H1 (cell line): ENCODE results near the gene FAM168B. TPM values are rescaled to one million over a fixed set of nuclear protein-coding genes. Genes with fewer than 3 reads are reported as not detected.

Source experiments
- CTCF ChIA-PET: fragments of 300-600 bp; sonication (Branson Sonifier 250); formaldehyde crosslinking; loops from one replicate; lab custom pipeline; 2021; ENCODE audit not compliant: partially characterized antibody; lab: Charles Lee
- POLR2A ChIA-PET: fragments of 300-600 bp; sonication (Branson Sonifier 250); formaldehyde crosslinking; loops from one replicate; lab custom pipeline; 2021; ENCODE audit warnings: inconsistent platforms; ENCODE audit not compliant: partially characterized antibody; lab: Charles Lee
- DNase-seq, 2 experiments: peaks; one replicate each; pipeline versions ENCODE4 v3.0.0 to v3.0.0-alpha.2; 2010 to 2022; ENCODE audit warnings: low spot score in 2 of 2, low read depth in 1 of 2, mixed read lengths in 1 of 2
- FAIRE-seq: peaks from 2 replicates; lab custom pipeline; 2011; peaks lifted over from hg19 to GRCh38; lab: Jason Lieb, UNC
- H2AFZ ChIP-seq: 2 replicates; pipeline ENCODE4 v1.8.1; 2012; ENCODE audit warnings: low read length, inconsistent platforms
- H2AK5ac ChIP-seq: 2 replicates; pipeline ENCODE4 v1.6.1; 2013; ENCODE audit warnings: low read depth, low read length
- H2BK120ac ChIP-seq: replicated peaks from 2 replicates; pipeline ENCODE3; 2013; ENCODE audit warnings: low read depth, low read length, inconsistent platforms
- H2BK12ac ChIP-seq: 2 replicates; pipeline ENCODE4 v1.6.1; 2013; ENCODE audit warnings: low read depth, low read length
- H2BK15ac ChIP-seq: 2 replicates; pipeline ENCODE4 v1.6.1; 2013; ENCODE audit warnings: low read length
- H2BK20ac ChIP-seq: 2 replicates; pipeline ENCODE4 v1.6.1; 2013; ENCODE audit warnings: low read length
- H2BK5ac ChIP-seq: 2 replicates; pipeline ENCODE4 v1.6.1; 2013; ENCODE audit warnings: low read depth, low read length
- H3K14ac ChIP-seq: 2 replicates; pipeline ENCODE4 v1.6.1; 2013; ENCODE audit warnings: inconsistent platforms; ENCODE audit not compliant: insufficient read length
- H3K18ac ChIP-seq: 2 replicates; pipeline ENCODE4 v1.6.1; 2013; ENCODE audit warnings: low read length; ENCODE audit errors: extremely low read depth
- H3K23ac ChIP-seq: 2 replicates; pipeline ENCODE4 v1.6.1; 2013; ENCODE audit warnings: inconsistent platforms; ENCODE audit not compliant: insufficient read length
- H3K23me2 ChIP-seq: 2 replicates; pipeline ENCODE4 v1.6.1; 2013; ENCODE audit warnings: low read depth, low read length
- H3K27ac ChIP-seq: 2 replicates; pipeline ENCODE4 v1.6.1; 2011; ENCODE audit warnings: low read depth, low read length, inconsistent platforms
- H3K27me3 ChIP-seq, 4 experiments: replicated peaks in 1 of 4; 1 replicate in 1 of 4; 2 replicates in 3 of 4; pipeline versions ENCODE4 v1.6.1 to v1.8.1; 2011 to 2013; ENCODE audit warnings: low read length in 3 of 4, mild to moderate bottlenecking in 3 of 4, inconsistent platforms in 2 of 4, mixed read lengths in 2 of 4, moderate library complexity in 1 of 4; ENCODE audit not compliant: control insufficient read depth in 3 of 4, insufficient read depth in 3 of 4; ENCODE audit errors: extremely low read depth in 1 of 4
- H3K36me3 ChIP-seq, 4 experiments: 2 replicates each; pipeline versions ENCODE4 v1.6.1 to v1.8.1; 2011 to 2013; ENCODE audit warnings: mild to moderate bottlenecking in 4 of 4, low read length in 3 of 4, moderate library complexity in 2 of 4, control low read depth in 1 of 4, inconsistent platforms in 1 of 4; ENCODE audit not compliant: insufficient read depth in 4 of 4, control insufficient read depth in 2 of 4
- H3K4ac ChIP-seq: replicated peaks from 2 replicates; pipeline ENCODE3; 2013; ENCODE audit warnings: low read length, low read depth, mixed read lengths, inconsistent platforms; ENCODE audit not compliant: insufficient read length
- H3K4me1 ChIP-seq, 4 experiments: replicated peaks in 1 of 4; 1 replicate in 1 of 4; 2 replicates in 3 of 4; pipeline versions ENCODE4 v1.6.1 to v1.8.1; 2011 to 2013; ENCODE audit warnings: low read length in 3 of 4, inconsistent platforms in 2 of 4, mixed read lengths in 1 of 4; ENCODE audit not compliant: insufficient read depth in 4 of 4, control insufficient read depth in 3 of 4
- H3K4me2 ChIP-seq, 2 experiments: 2 replicates each; pipeline versions ENCODE4 v1.6.1 to v1.8.1; 2011 to 2013; ENCODE audit warnings: low read depth in 2 of 2, low read length in 2 of 2, control low read depth in 1 of 2, inconsistent platforms in 1 of 2, mild to moderate bottlenecking in 1 of 2; ENCODE audit not compliant: insufficient read depth in 1 of 2
- H3K4me3 ChIP-seq, 4 experiments: fragments of 200-600, 300-600 bp in 1 of 4; sonication (generic), shearing (Covaris generic), sonication (Bioruptor Twin) in 1 of 4; 2 replicates each; pipeline versions ENCODE4 v1.5.1 to v1.8.1; 2011 to 2016; ENCODE audit warnings: low read length in 4 of 4, low read depth in 3 of 4, control low read depth in 2 of 4, inconsistent platforms in 2 of 4, mild to moderate bottlenecking in 2 of 4, mixed read lengths in 1 of 4, moderate library complexity in 1 of 4; ENCODE audit not compliant: insufficient read depth in 2 of 4; ENCODE audit errors: extremely low read depth in 1 of 4
- H3K56ac ChIP-seq: replicated peaks from 2 replicates; pipeline ENCODE3; 2013; ENCODE audit warnings: low read depth, mild to moderate bottlenecking, mixed read lengths, low read length, inconsistent platforms; ENCODE audit not compliant: insufficient read length
- H3K79me1 ChIP-seq: 2 replicates; pipeline ENCODE4 v1.6.1; 2013; ENCODE audit warnings: low read depth, low read length, control low read depth
- H3K79me2 ChIP-seq, 2 experiments: 2 replicates each; pipeline versions ENCODE4 v1.6.1 to v1.8.1; 2012 to 2013; ENCODE audit warnings: low read length in 2 of 2, mild to moderate bottlenecking in 2 of 2, inconsistent platforms in 1 of 2; ENCODE audit not compliant: insufficient read depth in 2 of 2, control insufficient read depth in 1 of 2
- H3K9ac ChIP-seq, 4 experiments: replicated peaks in 1 of 4; 1 replicate in 1 of 4; 2 replicates in 3 of 4; pipeline versions ENCODE4 v1.6.1 to v1.8.1; 2011 to 2013; ENCODE audit warnings: low read depth in 3 of 4, low read length in 3 of 4, control low read depth in 2 of 4, mild to moderate bottlenecking in 2 of 4, moderate library complexity in 2 of 4, inconsistent platforms in 1 of 4; ENCODE audit errors: extremely low read depth in 1 of 4
- H3K9me3 ChIP-seq, 2 experiments: 2 replicates each; pipeline versions ENCODE4 v1.6.1 to v1.8.1; 2012 to 2013; ENCODE audit warnings: mild to moderate bottlenecking in 2 of 2, moderate library complexity in 2 of 2, control low read depth in 1 of 2, inconsistent platforms in 1 of 2, low read depth in 1 of 2, low read length in 1 of 2, mixed read lengths in 1 of 2; ENCODE audit not compliant: insufficient read depth in 2 of 2
- H4K20me1 ChIP-seq, 2 experiments: replicated peaks in 1 of 2; 2 replicates each; pipeline versions ENCODE3 to v1.8.1; 2011 to 2013; ENCODE audit warnings: inconsistent platforms in 2 of 2, low read length in 2 of 2, mild to moderate bottlenecking in 1 of 2; ENCODE audit not compliant: insufficient read depth in 2 of 2, control insufficient read depth in 1 of 2
- H4K5ac ChIP-seq: 2 replicates; pipeline ENCODE4 v1.6.1; 2013; ENCODE audit warnings: low read length, low read depth, mixed read lengths, inconsistent platforms; ENCODE audit not compliant: insufficient read length
- H4K8ac ChIP-seq: 2 replicates; pipeline ENCODE4 v1.8.0; 2013; ENCODE audit warnings: mild to moderate bottlenecking, moderate library complexity, low read length, inconsistent platforms; ENCODE audit not compliant: insufficient read depth; ENCODE audit errors: extremely low read depth
- H4K91ac ChIP-seq: replicated peaks from 2 replicates; pipeline ENCODE3; 2013; ENCODE audit warnings: low read length, mixed read lengths, inconsistent platforms; ENCODE audit not compliant: insufficient read length
- ASH2L ChIP-seq: fragments of 200-600, 300-600 bp; sonication (generic); IDR thresholded peaks from one replicate; pipeline ENCODE4 v1.7.1; 2017; ENCODE audit warnings: low read length
- ATF3 ChIP-seq: IDR thresholded peaks from 2 replicates; pipeline ENCODE4 v1.6.1; 2011; ENCODE audit warnings: low read depth, mild to moderate bottlenecking, low read length; ENCODE audit not compliant: insufficient read depth
- CBX5 ChIP-seq: fragments of 300-800, 300-1000 bp; sonication (generic); IDR thresholded peaks from 2 replicates; pipeline ENCODE4 v1.7.1; 2016; ENCODE audit warnings: antibody characterized with exemption, low read length, low read depth
- CREB1 ChIP-seq: IDR thresholded peaks from 2 replicates; pipeline ENCODE4 v1.6.1; 2012; ENCODE audit warnings: inconsistent platforms
- MAX ChIP-seq: IDR thresholded peaks from 2 replicates; pipeline ENCODE4 v1.6.1; 2012; ENCODE audit warnings: inconsistent platforms
- POLR2AphosphoS5 ChIP-seq: IDR thresholded peaks from 2 replicates; pipeline ENCODE4 v1.6.1; 2011; ENCODE audit warnings: low read depth, low read length
- RBBP5 ChIP-seq: IDR thresholded peaks from 2 replicates; pipeline ENCODE4 v1.7.1; 2012; ENCODE audit warnings: low read depth, mild to moderate bottlenecking, inconsistent platforms, low read length, moderate library complexity, borderline replicate concordance
- RXRA ChIP-seq: IDR thresholded peaks from 2 replicates; pipeline ENCODE4 v1.6.1; 2011; ENCODE audit warnings: low read depth, mild to moderate bottlenecking, low read length, moderate library complexity; ENCODE audit not compliant: insufficient read depth
- SIN3A ChIP-seq, 2 experiments: IDR thresholded peaks in 1 of 2; conservative IDR thresholded peaks in 1 of 2; 2 replicates each; pipeline ENCODE4 v1.6.1; 2011 to 2012; ENCODE audit warnings: low read length in 2 of 2, improper control_type of control experiment in 1 of 2, low read depth in 1 of 2, mild to moderate bottlenecking in 1 of 2
- SP1 ChIP-seq: IDR thresholded peaks from 2 replicates; pipeline ENCODE4 v1.6.1; 2011; ENCODE audit warnings: low read depth, low read length
- TAF1 ChIP-seq: IDR thresholded peaks from 2 replicates; pipeline ENCODE4 v1.6.1; 2011; ENCODE audit warnings: mild to moderate bottlenecking, low read depth, low read length
- USF2 ChIP-seq: IDR thresholded peaks from 2 replicates; pipeline ENCODE4 v1.6.1; 2011; ENCODE audit warnings: low read length, improper control_type of control experiment
- WGBS, 2 experiments: shearing (Covaris generic) in 1 of 2; methylation state at CpG; one replicate each; pipeline versions ENCODE4 v1.1.6 to v1.1.7; 2013 to 2015; ENCODE audit warnings: low lambda C conversion rate in 2 of 2, mixed read lengths in 2 of 2, inconsistent platforms in 1 of 2, low coverage in 1 of 2, missing lambda C conversion rate in 1 of 2; ENCODE audit not compliant: insufficient replicate concordance in 2 of 2, insufficient coverage in 1 of 2, insufficient read length in 1 of 2; ENCODE audit errors: extremely low coverage in 1 of 2, missing lambda C conversion rate in 1 of 2; 5-methylcytosine and 5-hydroxymethylcytosine counted together
- polyA plus RNA-seq, 7 experiments: library from polyadenylated mRNA; depleted of rRNA in 3 of 7; stranded (reverse) in 5 of 7; unstranded in 2 of 7; fragments of >200 nt in 5 of 7; fragments of 200-250 nt in 2 of 7; gene quantifications; 1 replicate in 5 of 7; 2 replicates in 1 of 7; 4 replicates in 1 of 7; pipeline versions ENCODE4 v1.2.1 to v1.2.3, GENCODE V29; 2011 to 2013; ENCODE audit warnings: missing spikeins in 2 of 7, mixed read lengths in 2 of 7
- total RNA-seq: library from RNA; stranded (reverse); fragmentation: NEBNext Ultra II Directional; extraction: Animal tissue kit (Norgen Biotek cat#: 25700); gene quantifications from 2 replicates; pipeline ENCODE4 v1.2.1, GENCODE V29; 2021

FAM168B gene
- total and polyA plus RNA-seq, 2 of the 8 experiments (the other 6 are each of a cell fraction or from before 2014, with no cell fraction given): 61.9 to 123 TPM

- H3K4me2 ChIP-seq: no peak overlapping the region
- H2BK5ac ChIP-seq: no peak overlapping the region
- H2BK120ac ChIP-seq: no peak overlapping the region
- POLR2A ChIA-PET: no interaction called here
- 92% methylated on average over 7 of the region's 7 CpGs; no CpG with 5 or more reads in 1 of the 2 experiments for WGBS, 2 experiments
- H2AFZ ChIP-seq: no peak overlapping the region
- no peak overlapping the region for H4K91ac ChIP-seq
- no peak overlapping the region for H3K4me3 ChIP-seq
- no peak overlapping the region for H3K18ac ChIP-seq
- peaks cover 0 to 2% (median 0%) of the 10 kb centered on the region in 4 experiments; a peak in 1 of 7 replicates for H3K4me1 ChIP-seq
- H4K5ac ChIP-seq: no peak overlapping the region
- H4K20me1 ChIP-seq: peaks cover 25 to 42% of the 10 kb centered on the region in 2 experiments
- H3K9me3 ChIP-seq: no peaks in the 10 kb centered on the region
- CTCF ChIA-PET: interaction anchor here (0.6 to 1.5 kb wide), 4 partner anchors 11 to 63 kb away, joined by 3 to 8 read pairs (median 5); no protein-coding TSS in a partner anchor
- peaks cover 14 to 73% (median 53%) of the 10 kb centered on the region in 4 experiments; a peak in 7 of 8 replicates for H3K36me3 ChIP-seq
- H3K79me1 ChIP-seq: peaks cover 26% of the 10 kb centered on the region
- no peak overlapping the region for H3K14ac ChIP-seq
- no peak overlapping the region for H2BK12ac ChIP-seq
- H3K23me2 ChIP-seq: no peaks in the 10 kb centered on the region
- H2BK15ac ChIP-seq: no peak overlapping the region
- H3K27ac ChIP-seq: no peak overlapping the region
- H3K27me3 ChIP-seq: no peaks in the 10 kb centered on the region
- H3K56ac ChIP-seq: no peak overlapping the region
- no peak overlapping the region for H2BK20ac ChIP-seq
- H2AK5ac ChIP-seq: no peak overlapping the region
- no peak overlapping the region for H3K9ac ChIP-seq
- H3K79me2 ChIP-seq: peaks cover 0 to 46% of the 10 kb centered on the region in 2 experiments
- DNase-seq (no peak), FAIRE-seq (no peak)
- H3K23ac ChIP-seq: no peak overlapping the region
- no peak overlapping the region for H4K8ac ChIP-seq
- H3K4ac ChIP-seq: no peak overlapping the region
- TF ChIP-seq ATF3: no peak
- no peak for TF ChIP-seq USF2
- no peak for TF ChIP-seq CBX5
- no peak for TF ChIP-seq CREB1
- TF ChIP-seq MAX: no peak
- no peak for TF ChIP-seq ASH2L
- no peak for TF ChIP-seq POLR2AphosphoS5
- TF ChIP-seq TAF1: no peak
- TF ChIP-seq RBBP5: no peak
- TF ChIP-seq SIN3A (conservative IDR thresholded peaks at IDR 0.05 in 1 of 2, IDR thresholded peaks at IDR 0.05 in 1 of 2; ENCODE audit: low read depth in 1 of 2, low read length in 2 of 2): no peak
- no peak for TF ChIP-seq SP1
- no peak for TF ChIP-seq RXRA
Observed at GRCh38 chr2:131054488-131054887, 38.8 kb downstream of the FAM168B start.
